AG20443 (cell line): Measurements from ENCODE around the gene CHST6.
"Not testable (repeated sequence)": the region's sequence is repeated elsewhere in the genome, so short reads cannot be mapped to it uniquely, and the experiment has no call there.

ENCODE experiments used
- DNase-seq: peaks from one replicate; pipeline ENCODE4 v3.0.0; 2012; ENCODE audit warnings: low spot score, mixed read lengths

CHST6 gene

GRCh38 chr16:75495076-75495674, at the start of gene CHST6:
Gene CHST6 (minus strand): TSS chr16:75495441. CDS start chr16:75479828, 15,613 bp downstream.
- DNase-seq: peak; percentile 61

GRCh38 chr16:75542462-75542861, 47.2 kb upstream of the CHST6 start:
- not testable (repeated sequence) for DNase-seq

- DNase-seq: no peak
Measured at GRCh38 chr16:75541236-75541635, 46.0 kb upstream of the CHST6 start.

GRCh38 chr16:75538882-75539565, 43.8 kb upstream of the CHST6 start:
- DNase-seq: not testable (repeated sequence)

- DNase-seq: no peak
Measured at GRCh38 chr16:75537776-75538175, 42.5 kb upstream of the CHST6 start.

GRCh38 chr16:75535901-75536300, 40.7 kb upstream of the CHST6 start, which contains the start of gene CHST5:
Gene CHST5 (minus strand): TSS chr16:75536108. CDS start chr16:75530384, 5,724 bp downstream.
- no peak for DNase-seq

GRCh38 chr16:75535211-75535843, 40.1 kb upstream of the CHST6 start:
- DNase-seq: no peak

- DNase-seq: no peak
Measured at GRCh38 chr16:75534560-75535205, 39.4 kb upstream of the CHST6 start.

- no peak for DNase-seq
Measured at GRCh38 chr16:75532791-75533190, 37.5 kb upstream of the CHST6 start.

GRCh38 chr16:75532142-75532765, 37.0 kb upstream of the CHST6 start:
- DNase-seq: no peak

- DNase-seq: no peak
Measured at GRCh38 chr16:75529959-75530358, 34.7 kb upstream of the CHST6 start.

GRCh38 chr16:75529056-75529905, 34.0 kb upstream of the CHST6 start:
- no peak for DNase-seq

- no peak for DNase-seq
Measured at GRCh38 chr16:75527825-75528299, 32.6 kb upstream of the CHST6 start.

GRCh38 chr16:75526032-75526790, 31.0 kb upstream of the CHST6 start:
- no peak for DNase-seq

- DNase-seq: no peak
Measured at GRCh38 chr16:75519175-75519574, 23.9 kb upstream of the CHST6 start.

- peak; percentile 49 for DNase-seq
Measured at GRCh38 chr16:75516189-75516966, 21.1 kb upstream of the CHST6 start.

- DNase-seq: no peak
Measured at GRCh38 chr16:75514296-75514695, 19.1 kb upstream of the CHST6 start.

- peak; percentile 84 for DNase-seq
Measured at GRCh38 chr16:75506574-75506973, 11.3 kb upstream of the CHST6 start.

- DNase-seq: no peak
Measured at GRCh38 chr16:75506107-75506506, 10.9 kb upstream of the CHST6 start.

GRCh38 chr16:75503801-75504200, 8.6 kb upstream of the CHST6 start:
- DNase-seq: no peak
